ENCODE results near the gene TFDP1.
"Not testable (repeated sequence)": the region's sequence is repeated elsewhere in the genome, so short reads cannot be mapped to it uniquely, and the experiment has no call there.

The TFDP1 gene

GRCh38 chr13:113567681-113568080 lies 16.9 kb upstream of the TFDP1 start:
- DNase-seq (ENCODE audit: low spot score) = no peak

GRCh38 chr13:113573065-113573464 lies 11.5 kb upstream of the TFDP1 start:
- DNase-seq (ENCODE audit: low spot score) = peak; percentile 4

- no peak for DNase-seq (ENCODE audit: low spot score)
Measured at GRCh38 chr13:113576597-113576996, 8.0 kb upstream of the TFDP1 start.

- no peak for DNase-seq (ENCODE audit: low spot score)
Measured at GRCh38 chr13:113577881-113578435, 6.6 kb upstream of the TFDP1 start.

GRCh38 chr13:113579686-113580085 lies 4.9 kb upstream of the TFDP1 start:
- no peak for DNase-seq (ENCODE audit: low spot score)

GRCh38 chr13:113581871-113582270 lies 2.7 kb upstream of the TFDP1 start:
- DNase-seq (ENCODE audit: low spot score) = no peak

GRCh38 chr13:113582841-113583631 lies 1.5 kb upstream of the TFDP1 start:
- no peak for DNase-seq (ENCODE audit: low spot score)

GRCh38 chr13:113584870-113585671 lies 518 bp downstream of the TFDP1 start:
- no peak for DNase-seq (ENCODE audit: low spot score)

GRCh38 chr13:113585896-113586295 lies 1.3 kb downstream of the TFDP1 start:
- DNase-seq (ENCODE audit: low spot score) = no peak

GRCh38 chr13:113586661-113587479 lies 2.3 kb downstream of the TFDP1 start:
- DNase-seq (ENCODE audit: low spot score) = no peak

GRCh38 chr13:113588394-113589111 lies 4.0 kb downstream of the TFDP1 start:
- DNase-seq (ENCODE audit: low spot score) = no peak

- DNase-seq (ENCODE audit: low spot score) = no peak
Measured at GRCh38 chr13:113589251-113589960, 4.9 kb downstream of the TFDP1 start.

GRCh38 chr13:113589961-113590339 lies 5.4 kb downstream of the TFDP1 start:
- no peak for DNase-seq (ENCODE audit: low spot score)

GRCh38 chr13:113591750-113592149 lies 7.2 kb downstream of the TFDP1 start:
- DNase-seq (ENCODE audit: low spot score) = no peak

- no peak for DNase-seq (ENCODE audit: low spot score)
Measured at GRCh38 chr13:113592571-113592970, 8.0 kb downstream of the TFDP1 start.

- DNase-seq (ENCODE audit: low spot score) = not testable (repeated sequence)
Measured at GRCh38 chr13:113594066-113594821, 9.7 kb downstream of the TFDP1 start.

- DNase-seq (ENCODE audit: low spot score) = no peak
Measured at GRCh38 chr13:113595131-113595530, 10.6 kb downstream of the TFDP1 start.

GRCh38 chr13:113596321-113597200 lies 12.0 kb downstream of the TFDP1 start:
- DNase-seq (ENCODE audit: low spot score) = no peak
